ENCODE results near the gene ZSWIM4.
"Not testable (repeated sequence)": the region's sequence is repeated elsewhere in the genome, so short reads cannot be mapped to it uniquely, and the experiment has no call there.

Gene ZSWIM4

GRCh38 chr19:13784731-13785452, 10.4 kb upstream of the ZSWIM4 start:
- Mint-ChIP-seq H3K9me3 (no peaks in the 10 kb centered on the region), H3K4me3 (peak overlapping the region; percentile 41)
- DNase-seq = peak; percentile 81

GRCh38 chr19:13788991-13789390, 6.3 kb upstream of the ZSWIM4 start:
- peak; percentile 60 for DNase-seq
- CTCF ChIA-PET = interaction anchor here (0.7 to 9.1 kb wide), 3 partner anchors 15 to 74 kb away, joined by 3 to 150 read pairs (median 4); no protein-coding TSS in a partner anchor
- Mint-ChIP-seq H3K4me1 (peaks cover 50% of the 10 kb centered on the region), H3K4me3 (peak overlapping the region; percentile 35), H3K27ac (peak overlapping the region; percentile 96), H3K36me3 (peaks cover 2% of the 10 kb centered on the region), H3K9me3 (no peaks in the 10 kb centered on the region), H3K27me3 (no peaks in the 10 kb centered on the region)

More at GRCh38 chr19:13784731-13785452, 10.4 kb upstream of the ZSWIM4 start:
- H3K4me1 Mint-ChIP-seq = peaks cover 48% of the 10 kb centered on the region
- no peaks in the 10 kb centered on the region for H3K27me3 Mint-ChIP-seq
- H3K36me3 Mint-ChIP-seq = peaks cover 2% of the 10 kb centered on the region
- CTCF ChIA-PET = interaction anchor here (0.7 to 9.1 kb wide), 9 partner anchors 9 to 78 kb away, joined by 3 to 150 read pairs (median 4); partner anchors contain the start of gene MRI1
- peak overlapping the region; percentile 45 for H3K27ac Mint-ChIP-seq

GRCh38 chr19:13790354-13790753, 4.9 kb upstream of the ZSWIM4 start:
- Mint-ChIP-seq H3K27me3 (no peaks in the 10 kb centered on the region), H3K9me3 (no peaks in the 10 kb centered on the region), H3K4me1 (peaks cover 51% of the 10 kb centered on the region), H3K36me3 (peaks cover 5% of the 10 kb centered on the region), H3K4me3 (no peak overlapping the region), H3K27ac (peak overlapping the region; percentile 72)
- DNase-seq = no peak
- CTCF ChIA-PET = interaction anchor here (9.1 kb wide), 1 partner anchor 73 kb away, joined by 150 read pairs; no protein-coding TSS in a partner anchor

- H3K27ac Mint-ChIP-seq, H3K27me3 Mint-ChIP-seq, H3K9me3 Mint-ChIP-seq, H3K36me3 Mint-ChIP-seq, DNase-seq: not testable (repeated sequence)
- Mint-ChIP-seq H3K4me1 (peaks cover 51% of the 10 kb centered on the region), H3K4me3 (peak overlapping the region; percentile 65)
- CTCF ChIA-PET = interaction anchor here (1.4 to 2.7 kb wide), 2 partner anchors 9 to 69 kb away, joined by 3 to 11 read pairs; no protein-coding TSS in a partner anchor
These were observed 1.9 kb upstream of the ZSWIM4 start for GRCh38 chr19:13793317-13793716.

GRCh38 chr19:13794398-13794756, 866 bp upstream of the ZSWIM4 start:
- no peak for DNase-seq
- H3K27ac Mint-ChIP-seq = peak overlapping the region; percentile 96

GRCh38 chr19:13795595-13796300, 505 bp downstream of the ZSWIM4 start:
- DNase-seq = peak; percentile 45
- peaks cover 32% of the 10 kb centered on the region for H3K4me1 Mint-ChIP-seq
- H3K27me3 Mint-ChIP-seq = no peaks in the 10 kb centered on the region
- peak overlapping the region; percentile 86 for H3K27ac Mint-ChIP-seq
- peak overlapping the region; percentile 78 for H3K4me3 Mint-ChIP-seq
- no peaks in the 10 kb centered on the region for H3K9me3 Mint-ChIP-seq
- CTCF ChIA-PET = interaction anchor here (1.4 to 2.7 kb wide), 2 partner anchors 40 to 66 kb away, joined by 4 to 11 read pairs; no protein-coding TSS in a partner anchor
- peaks cover 4% of the 10 kb centered on the region for H3K36me3 Mint-ChIP-seq

More at GRCh38 chr19:13794398-13794756, 866 bp upstream of the ZSWIM4 start:
- peaks cover 40% of the 10 kb centered on the region for H3K4me1 Mint-ChIP-seq
- H3K4me3 Mint-ChIP-seq = peak overlapping the region; percentile 98
- peaks cover 4% of the 10 kb centered on the region for H3K36me3 Mint-ChIP-seq
- H3K27me3 Mint-ChIP-seq = no peaks in the 10 kb centered on the region
- CTCF ChIA-PET = interaction anchor here (1.2 to 2.7 kb wide), 3 partner anchors 10 to 68 kb away, joined by 3 to 11 read pairs (median 4); no protein-coding TSS in a partner anchor
- H3K9me3 Mint-ChIP-seq = no peaks in the 10 kb centered on the region

- Mint-ChIP-seq H3K36me3 (peaks cover 6% of the 10 kb centered on the region), H3K27me3 (no peaks in the 10 kb centered on the region), H3K27ac (peak overlapping the region; percentile 86), H3K4me1 (peaks cover 32% of the 10 kb centered on the region), H3K9me3 (no peaks in the 10 kb centered on the region), H3K4me3 (peak overlapping the region; percentile 78)
- no peak for DNase-seq
- CTCF ChIA-PET = interaction anchor here (1.4 to 2.1 kb wide), 3 partner anchors 40 to 65 kb away, joined by 4 to 9 read pairs (median 6); no protein-coding TSS in a partner anchor
These were observed 1.2 kb downstream of the ZSWIM4 start for GRCh38 chr19:13796301-13797057.

- CTCF ChIA-PET = interaction anchor here (1.8 to 2.1 kb wide), 2 partner anchors 39 to 65 kb away, joined by 6 to 9 read pairs; no protein-coding TSS in a partner anchor
- Mint-ChIP-seq H3K9me3 (no peaks in the 10 kb centered on the region), H3K4me1 (peaks cover 32% of the 10 kb centered on the region), H3K36me3 (peaks cover 6% of the 10 kb centered on the region), H3K27me3 (no peaks in the 10 kb centered on the region), H3K4me3 (peak overlapping the region; percentile 78), H3K27ac (peak overlapping the region; percentile 21)
- DNase-seq = no peak
These were observed 1.8 kb downstream of the ZSWIM4 start for GRCh38 chr19:13797058-13797440.

- Mint-ChIP-seq H3K4me3 (no peak overlapping the region), H3K4me1 (peaks cover 32% of the 10 kb centered on the region), H3K36me3 (peaks cover 9% of the 10 kb centered on the region), H3K9me3 (no peaks in the 10 kb centered on the region), H3K27me3 (no peaks in the 10 kb centered on the region), H3K27ac (no peak overlapping the region)
- DNase-seq = no peak
- CTCF ChIA-PET = interaction anchor here (1.8 to 2.1 kb wide), 2 partner anchors 39 to 64 kb away, joined by 6 to 9 read pairs; no protein-coding TSS in a partner anchor
These were observed 2.6 kb downstream of the ZSWIM4 start for GRCh38 chr19:13797870-13798269.

- H3K27ac Mint-ChIP-seq = no peak overlapping the region
- no peaks in the 10 kb centered on the region for H3K9me3 Mint-ChIP-seq
- peaks cover 23% of the 10 kb centered on the region for H3K4me1 Mint-ChIP-seq
- no peak for DNase-seq
- peaks cover 9% of the 10 kb centered on the region for H3K36me3 Mint-ChIP-seq
- CTCF ChIA-PET = no interaction called here
- H3K4me3 Mint-ChIP-seq = no peak overlapping the region
- H3K27me3 Mint-ChIP-seq = no peaks in the 10 kb centered on the region
These were observed 4.4 kb downstream of the ZSWIM4 start for GRCh38 chr19:13799669-13800068.

GRCh38 chr19:13803038-13803437, 7.8 kb downstream of the ZSWIM4 start:
- Mint-ChIP-seq H3K4me3 (no peak overlapping the region), H3K9me3 (no peaks in the 10 kb centered on the region), H3K27ac (no peak overlapping the region), H3K36me3 (peaks cover 11% of the 10 kb centered on the region), H3K4me1 (peaks cover 3% of the 10 kb centered on the region), H3K27me3 (no peaks in the 10 kb centered on the region)
- CTCF ChIA-PET = interaction anchor here (0.7 kb wide), 1 partner anchor 11 kb away, joined by 3 read pairs; no protein-coding TSS in a partner anchor
- no peak for DNase-seq

- CTCF ChIA-PET = no interaction called here
- Mint-ChIP-seq H3K27ac (no peak overlapping the region), H3K4me3 (no peak overlapping the region), H3K9me3 (no peaks in the 10 kb centered on the region), H3K27me3 (no peaks in the 10 kb centered on the region), H3K4me1 (peaks cover 3% of the 10 kb centered on the region), H3K36me3 (peaks cover 15% of the 10 kb centered on the region)
- no peak for DNase-seq
These were observed 9.8 kb downstream of the ZSWIM4 start for GRCh38 chr19:13804830-13805683.

- Mint-ChIP-seq H3K9me3 (no peaks in the 10 kb centered on the region), H3K27me3 (no peaks in the 10 kb centered on the region), H3K4me3 (no peak overlapping the region), H3K36me3 (peaks cover 12% of the 10 kb centered on the region), H3K4me1 (peaks cover 3% of the 10 kb centered on the region), H3K27ac (no peak overlapping the region)
- CTCF ChIA-PET = no interaction called here
- no peak for DNase-seq
These were observed 11.5 kb downstream of the ZSWIM4 start for GRCh38 chr19:13806728-13807127.

All from activated naive CD4-positive, alpha-beta T cell treated with anti-CD3 and anti-CD28 coated beads, Interleukin-2, amount 10 ng/mL, durations not matched to agents 7 days and 5 days (primary cell).